ENCODE data around the gene CPB2.

Gene CPB2

DNA sequence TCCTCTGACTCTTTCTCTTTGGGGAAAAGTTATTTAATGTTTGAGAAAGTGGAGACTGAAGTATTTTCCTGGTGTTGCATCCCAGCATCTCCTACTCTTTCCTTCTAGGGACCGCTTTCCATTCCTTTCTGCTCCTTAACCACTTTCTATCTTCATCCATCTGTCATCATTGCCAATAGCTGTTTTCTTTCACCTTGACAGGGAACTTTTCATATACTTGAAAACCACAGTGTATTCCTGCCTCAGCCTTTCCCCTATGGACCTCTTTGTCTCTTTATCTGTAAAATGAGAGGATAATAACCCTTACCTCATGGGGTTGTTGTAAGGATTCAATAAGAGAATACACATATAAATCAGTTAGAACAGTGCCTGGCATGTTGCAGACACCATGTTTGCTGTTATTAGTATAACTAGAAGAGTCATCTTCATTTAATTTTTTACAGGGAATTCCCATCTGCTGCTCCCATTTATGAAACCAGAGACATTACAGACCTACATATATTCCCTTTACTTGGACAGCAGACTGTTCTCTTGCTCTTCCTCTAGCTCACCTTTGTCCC is 45.4 kb upstream of the CPB2 start:
- TF ChIP-seq, protein P1, sequence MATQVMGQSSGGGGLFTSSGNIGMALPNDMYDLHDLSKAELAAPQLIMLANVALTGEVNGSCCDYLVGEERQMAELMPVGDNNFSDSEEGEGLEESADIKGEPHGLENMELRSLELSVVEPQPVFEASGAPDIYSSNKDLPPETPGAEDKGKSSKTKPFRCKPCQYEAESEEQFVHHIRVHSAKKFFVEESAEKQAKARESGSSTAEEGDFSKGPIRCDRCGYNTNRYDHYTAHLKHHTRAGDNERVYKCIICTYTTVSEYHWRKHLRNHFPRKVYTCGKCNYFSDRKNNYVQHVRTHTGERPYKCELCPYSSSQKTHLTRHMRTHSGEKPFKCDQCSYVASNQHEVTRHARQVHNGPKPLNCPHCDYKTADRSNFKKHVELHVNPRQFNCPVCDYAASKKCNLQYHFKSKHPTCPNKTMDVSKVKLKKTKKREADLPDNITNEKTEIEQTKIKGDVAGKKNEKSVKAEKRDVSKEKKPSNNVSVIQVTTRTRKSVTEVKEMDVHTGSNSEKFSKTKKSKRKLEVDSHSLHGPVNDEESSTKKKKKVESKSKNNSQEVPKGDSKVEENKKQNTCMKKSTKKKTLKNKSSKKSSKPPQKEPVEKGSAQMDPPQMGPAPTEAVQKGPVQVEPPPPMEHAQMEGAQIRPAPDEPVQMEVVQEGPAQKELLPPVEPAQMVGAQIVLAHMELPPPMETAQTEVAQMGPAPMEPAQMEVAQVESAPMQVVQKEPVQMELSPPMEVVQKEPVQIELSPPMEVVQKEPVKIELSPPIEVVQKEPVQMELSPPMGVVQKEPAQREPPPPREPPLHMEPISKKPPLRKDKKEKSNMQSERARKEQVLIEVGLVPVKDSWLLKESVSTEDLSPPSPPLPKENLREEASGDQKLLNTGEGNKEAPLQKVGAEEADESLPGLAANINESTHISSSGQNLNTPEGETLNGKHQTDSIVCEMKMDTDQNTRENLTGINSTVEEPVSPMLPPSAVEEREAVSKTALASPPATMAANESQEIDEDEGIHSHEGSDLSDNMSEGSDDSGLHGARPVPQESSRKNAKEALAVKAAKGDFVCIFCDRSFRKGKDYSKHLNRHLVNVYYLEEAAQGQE (IDR thresholded peaks at IDR 0.05; ENCODE audit: low read depth), result no peak
- TF ChIP-seq FOXM1 (IDR thresholded peaks at IDR 0.05; ENCODE audit: borderline replicate concordance, low read depth), result no peak
- TF ChIP-seq EP300 (IDR thresholded peaks at IDR 0.05; ENCODE audit: borderline replicate concordance), result no peak
- no peak for TF ChIP-seq YY1 (IDR thresholded peaks at IDR 0.05; ENCODE audit: low read depth)
- TF ChIP-seq TCF12 (IDR thresholded peaks at IDR 0.05; ENCODE audit: low read depth), result no peak
- no peak for TF ChIP-seq TEAD4 (IDR thresholded peaks at IDR 0.05)
- TF ChIP-seq EGR1 (IDR thresholded peaks at IDR 0.05), result no peak
- no peak for TF ChIP-seq CREB1 (IDR thresholded peaks at IDR 0.05; ENCODE audit: low read depth)
- TF ChIP-seq CEBPB (IDR thresholded peaks at IDR 0.05), result no peak
- no peak for TF ChIP-seq TAF1 (IDR thresholded peaks at IDR 0.05; ENCODE audit: low read depth)
- TF ChIP-seq, protein P2, sequence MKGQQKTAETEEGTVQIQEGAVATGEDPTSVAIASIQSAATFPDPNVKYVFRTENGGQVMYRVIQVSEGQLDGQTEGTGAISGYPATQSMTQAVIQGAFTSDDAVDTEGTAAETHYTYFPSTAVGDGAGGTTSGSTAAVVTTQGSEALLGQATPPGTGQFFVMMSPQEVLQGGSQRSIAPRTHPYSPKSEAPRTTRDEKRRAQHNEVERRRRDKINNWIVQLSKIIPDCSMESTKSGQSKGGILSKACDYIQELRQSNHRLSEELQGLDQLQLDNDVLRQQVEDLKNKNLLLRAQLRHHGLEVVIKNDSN (IDR thresholded peaks at IDR 0.05), result no peak

DNA sequence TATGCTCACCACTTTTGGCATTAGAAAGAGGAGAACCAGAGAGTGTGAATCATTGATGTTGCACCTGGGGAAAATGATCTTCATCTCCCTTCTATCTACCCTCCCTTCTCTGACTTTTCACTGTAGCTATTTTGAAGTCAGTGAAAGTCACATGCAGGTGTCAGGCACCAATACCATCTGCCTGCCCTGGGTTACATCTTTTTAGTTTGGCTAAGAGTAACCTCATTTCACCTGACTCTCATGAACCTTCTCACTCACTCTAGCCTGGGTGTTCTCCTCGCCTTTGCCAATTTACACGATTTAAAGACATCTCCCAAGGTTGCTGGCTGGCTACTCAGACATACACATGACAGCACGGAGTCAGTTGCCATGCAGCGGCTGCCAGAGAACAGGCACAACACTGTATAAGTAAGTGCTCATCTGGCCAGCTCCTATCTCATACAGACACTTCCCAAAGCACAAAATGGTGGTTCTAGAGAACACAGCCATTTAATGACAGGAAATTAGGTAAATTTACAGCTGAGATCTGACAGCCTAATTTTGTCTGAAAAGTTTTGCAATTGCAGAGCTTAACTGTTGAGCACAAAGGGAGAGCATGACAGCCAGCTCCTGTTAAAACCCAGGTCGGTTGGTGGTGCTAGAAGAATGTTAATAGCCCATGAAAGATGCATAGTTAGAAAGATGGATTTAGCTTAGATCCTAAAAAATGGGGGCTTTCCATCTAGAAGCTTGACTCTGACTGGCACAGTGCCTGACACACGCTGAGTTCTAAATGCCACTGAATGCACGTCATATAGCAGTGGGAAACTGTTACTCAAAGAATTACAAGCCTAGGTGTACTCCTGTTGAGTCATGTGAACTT is 44.7 kb upstream of the CPB2 start:
- no peak for TF ChIP-seq ZBTB7A (IDR thresholded peaks at IDR 0.05; ENCODE audit: low read depth)
- TF ChIP-seq EP300 (IDR thresholded peaks at IDR 0.05; ENCODE audit: borderline replicate concordance), result no peak
- TF ChIP-seq, protein P2 (IDR thresholded peaks at IDR 0.05), result no peak
- no peak for TF ChIP-seq RAD21 (IDR thresholded peaks at IDR 0.05; ENCODE audit: low read depth)
- no peak for TF ChIP-seq TCF12 (IDR thresholded peaks at IDR 0.05; ENCODE audit: low read depth)
- no peak for TF ChIP-seq EGR1 (IDR thresholded peaks at IDR 0.05)
- TF ChIP-seq, protein P1 (IDR thresholded peaks at IDR 0.05; ENCODE audit: low read depth), result no peak
- TF ChIP-seq CEBPB (IDR thresholded peaks at IDR 0.05), result no peak
- no peak for TF ChIP-seq TAF1 (IDR thresholded peaks at IDR 0.05; ENCODE audit: low read depth)
- no peak for TF ChIP-seq NFIC (IDR thresholded peaks at IDR 0.05)
- no peak for TF ChIP-seq FOXM1 (IDR thresholded peaks at IDR 0.05; ENCODE audit: borderline replicate concordance, low read depth)
- TF ChIP-seq CREB1 (IDR thresholded peaks at IDR 0.05; ENCODE audit: low read depth), result no peak

DNA sequence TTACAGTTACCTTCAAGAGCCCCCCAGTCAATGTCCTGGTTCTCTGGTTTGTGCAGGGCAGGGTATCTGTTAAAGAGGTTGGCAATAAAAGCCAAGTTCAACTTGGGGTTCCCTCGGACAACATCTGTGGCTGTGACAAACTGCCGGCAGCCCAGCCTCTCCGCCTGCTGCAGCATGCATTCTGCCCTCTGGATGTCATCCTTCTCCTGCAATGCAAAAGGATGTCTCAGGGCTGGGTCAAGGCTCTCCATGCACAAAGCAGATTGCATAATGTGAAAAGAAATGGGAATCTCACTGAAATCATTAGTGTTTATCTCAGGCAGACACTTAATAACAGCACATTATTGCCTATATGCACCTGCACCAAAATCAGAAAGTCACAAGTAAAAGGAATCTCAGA is 42.1 kb upstream of the CPB2 start:
- TF ChIP-seq YY1 (IDR thresholded peaks at IDR 0.05; ENCODE audit: low read depth), result no peak
- TF ChIP-seq TAF1 (IDR thresholded peaks at IDR 0.05; ENCODE audit: low read depth), result no peak

DNA sequence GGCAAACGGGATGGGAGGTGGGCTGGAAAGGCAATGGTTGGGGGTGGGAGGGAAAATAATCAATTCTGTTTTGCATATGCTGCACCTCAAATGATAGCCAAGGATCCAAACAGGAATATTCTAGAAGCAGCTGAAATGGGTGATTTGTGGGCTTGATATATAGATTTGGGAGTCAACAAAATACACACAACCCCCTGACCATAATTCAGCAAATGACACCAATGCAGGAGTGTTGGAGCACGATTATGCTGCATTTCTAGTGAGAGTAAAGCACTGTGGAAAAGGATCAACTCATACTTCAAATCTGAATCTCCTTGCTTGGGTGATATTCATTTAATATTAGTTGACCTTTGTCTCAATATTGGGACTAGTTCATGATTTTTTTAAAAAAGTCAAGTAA is 41.1 kb upstream of the CPB2 start:
- TF ChIP-seq CREB1 (IDR thresholded peaks at IDR 0.05; ENCODE audit: low read depth) (no peak), FOXM1 (IDR thresholded peaks at IDR 0.05; ENCODE audit: borderline replicate concordance, low read depth) (no peak), YY1 (IDR thresholded peaks at IDR 0.05; ENCODE audit: low read depth) (no peak), ZBTB7A (IDR thresholded peaks at IDR 0.05; ENCODE audit: low read depth) (no peak), CEBPB (IDR thresholded peaks at IDR 0.05) (no peak), TEAD4 (IDR thresholded peaks at IDR 0.05) (no peak), EGR1 (IDR thresholded peaks at IDR 0.05) (no peak), EP300 (IDR thresholded peaks at IDR 0.05; ENCODE audit: borderline replicate concordance) (no peak), TCF12 (IDR thresholded peaks at IDR 0.05; ENCODE audit: low read depth) (no peak), NFIC (IDR thresholded peaks at IDR 0.05) (no peak), TAF1 (IDR thresholded peaks at IDR 0.05; ENCODE audit: low read depth) (no peak), RAD21 (IDR thresholded peaks at IDR 0.05; ENCODE audit: low read depth) (no peak)
- TF ChIP-seq, protein P1 (IDR thresholded peaks at IDR 0.05; ENCODE audit: low read depth), result no peak
- TF ChIP-seq, protein P3, sequence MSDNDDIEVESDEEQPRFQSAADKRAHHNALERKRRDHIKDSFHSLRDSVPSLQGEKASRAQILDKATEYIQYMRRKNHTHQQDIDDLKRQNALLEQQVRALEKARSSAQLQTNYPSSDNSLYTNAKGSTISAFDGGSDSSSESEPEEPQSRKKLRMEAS (IDR thresholded peaks at IDR 0.05), result no peak

All from Ishikawa (cell line).